Measurements from ENCODE around the gene WDR59. TPM values are rescaled to one million over a fixed set of nuclear protein-coding genes. Genes with fewer than 3 reads are reported as not detected.

The WDR59 gene
- 10 to 100 TPM; 23.0 to 43.7 (median 31.9) TPM for total RNA-seq
- 10 to 100 TPM; 30.0 to 62.3 TPM for polyA plus RNA-seq

- intact Hi-C loops (cut with DNase I): no loop called here
- peak; percentile 43 for FAIRE-seq
Measured at GRCh38 chr16:74984529-74985296, at the start of gene WDR59. WDR59 (minus strand) TSS chr16:74985123; CDS start chr16:74985017, 106 bp downstream.

GRCh38 chr16:75032655-75033054 is 47.7 kb upstream of the WDR59 start:
- H3K27ac ChIP-seq: no peak overlapping the region
- intact Hi-C loops (cut with DNase I): no loop called here
- no peaks in the 10 kb centered on the region for H3K9me3 ChIP-seq
- no peaks in the 10 kb centered on the region for H3K27me3 ChIP-seq
- H3K4me1 ChIP-seq: no peaks in the 10 kb centered on the region
- FAIRE-seq (no peak), DNase-seq (no peak), ATAC-seq (no peak)
- no peak for TF ChIP-seq CTCF (IDR thresholded peaks at IDR 0.05)
- no peaks in the 10 kb centered on the region for H3K36me3 ChIP-seq
- no peak overlapping the region for H3K4me3 ChIP-seq

More at GRCh38 chr16:74984529-74985296, at the start of gene WDR59:
- H3K9me3 ChIP-seq: no peaks in the 10 kb centered on the region
- no peak for TF ChIP-seq CTCF (IDR thresholded peaks at IDR 0.05)
- H3K4me1 ChIP-seq: peaks cover 0 to 3% (median 0%) of the 10 kb centered on the region in 3 donors
- H3K27ac ChIP-seq: peak within 1 kb of the TSS; percentile 29 to 71 (median 44)
- peak; percentile 91 to 100 (median 99) for DNase-seq
- no peaks in the 10 kb centered on the region for H3K27me3 ChIP-seq
- H3K4me3 ChIP-seq: peak within 1 kb of the TSS; percentile 82 to 99 (median 88)
- WGBS, 2 donors: 0 to 1% methylated on average over 50 to 68 of the region's 68 CpGs
- H3K36me3 ChIP-seq: no peaks in the 10 kb centered on the region
- ATAC-seq: peak; percentile 99 to 100 (median 100)

GRCh38 chr16:75029854-75030253 is 44.9 kb upstream of the WDR59 start:
- no peaks in the 10 kb centered on the region for H3K27me3 ChIP-seq
- H3K4me1 ChIP-seq: peaks cover 0 to 5% (median 0%) of the 10 kb centered on the region in 3 donors
- H3K4me3 ChIP-seq: no peak overlapping the region
- ATAC-seq: no peak
- intact Hi-C loops (cut with DNase I): no loop called here
- FAIRE-seq: no peak
- no peaks in the 10 kb centered on the region for H3K36me3 ChIP-seq
- DNase-seq: no peak
- H3K9me3 ChIP-seq: no peaks in the 10 kb centered on the region
- no peak for TF ChIP-seq CTCF (IDR thresholded peaks at IDR 0.05)
- no peak overlapping the region for H3K27ac ChIP-seq

- no peak overlapping the region for H3K27ac ChIP-seq
- H3K27me3 ChIP-seq: no peaks in the 10 kb centered on the region
- no peak for TF ChIP-seq CTCF (IDR thresholded peaks at IDR 0.05)
- 67 to 75% methylated on average over 4 of the region's 4 CpGs for WGBS, 2 donors
- intact Hi-C loops (cut with DNase I): no loop called here
- DNase-seq (no peak), ATAC-seq (no peak), FAIRE-seq (no peak)
- no peaks in the 10 kb centered on the region for H3K9me3 ChIP-seq
- peaks cover 0 to 5% (median 0%) of the 10 kb centered on the region in 3 donors for H3K4me1 ChIP-seq
- H3K36me3 ChIP-seq: no peaks in the 10 kb centered on the region
- H3K4me3 ChIP-seq: no peak overlapping the region
Measured at GRCh38 chr16:75028544-75029135, 43.7 kb upstream of the WDR59 start.

Measured in pancreas (tissue), 10 donors.